GM21526 (cell line): ENCODE measurements around the gene ACADSB.
A peak's percentile ranks its signal among the peaks of the same experiment; 100 is the strongest.

Source experiments
- ATAC-seq: cut with Tn5 transposase; IDR thresholded peaks from one replicate; pipeline ENCODE4 v1.9.1; 2021; ENCODE audit warnings: moderate library complexity; ENCODE audit not compliant: unreplicated experiment, low FRiP score

The ACADSB gene

DNA sequence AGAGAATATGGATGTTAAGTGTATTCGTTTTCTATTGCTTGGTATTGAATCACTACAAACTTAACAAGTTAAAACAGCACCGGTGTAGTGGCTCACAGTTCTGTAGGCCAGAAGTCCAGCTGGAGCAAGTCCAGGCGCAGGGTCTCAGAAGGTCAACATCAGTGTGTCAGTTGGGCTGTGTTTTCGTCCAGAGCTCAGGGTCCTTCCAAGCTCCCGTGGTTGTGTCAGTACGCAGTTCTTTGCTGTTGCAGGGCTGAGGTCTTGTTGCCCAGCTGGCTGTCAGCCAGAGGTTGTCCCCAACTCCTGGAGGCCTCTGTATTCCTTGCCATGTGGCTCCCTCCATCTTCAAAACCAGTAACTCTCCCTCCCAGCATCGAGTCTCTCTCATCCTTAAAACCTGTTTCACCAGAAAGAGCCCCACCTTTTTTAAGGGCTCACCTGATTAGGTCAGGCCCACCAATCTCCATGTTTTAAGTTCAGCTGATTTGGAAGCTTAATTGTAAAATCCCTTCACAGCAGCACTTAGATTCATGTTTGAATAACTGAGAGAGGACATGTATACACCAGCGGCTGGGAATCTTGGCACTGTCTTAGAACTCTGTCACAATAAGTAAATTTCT, 26.8 kb downstream of the ACADSB start:
- ATAC-seq: no peak

DNA sequence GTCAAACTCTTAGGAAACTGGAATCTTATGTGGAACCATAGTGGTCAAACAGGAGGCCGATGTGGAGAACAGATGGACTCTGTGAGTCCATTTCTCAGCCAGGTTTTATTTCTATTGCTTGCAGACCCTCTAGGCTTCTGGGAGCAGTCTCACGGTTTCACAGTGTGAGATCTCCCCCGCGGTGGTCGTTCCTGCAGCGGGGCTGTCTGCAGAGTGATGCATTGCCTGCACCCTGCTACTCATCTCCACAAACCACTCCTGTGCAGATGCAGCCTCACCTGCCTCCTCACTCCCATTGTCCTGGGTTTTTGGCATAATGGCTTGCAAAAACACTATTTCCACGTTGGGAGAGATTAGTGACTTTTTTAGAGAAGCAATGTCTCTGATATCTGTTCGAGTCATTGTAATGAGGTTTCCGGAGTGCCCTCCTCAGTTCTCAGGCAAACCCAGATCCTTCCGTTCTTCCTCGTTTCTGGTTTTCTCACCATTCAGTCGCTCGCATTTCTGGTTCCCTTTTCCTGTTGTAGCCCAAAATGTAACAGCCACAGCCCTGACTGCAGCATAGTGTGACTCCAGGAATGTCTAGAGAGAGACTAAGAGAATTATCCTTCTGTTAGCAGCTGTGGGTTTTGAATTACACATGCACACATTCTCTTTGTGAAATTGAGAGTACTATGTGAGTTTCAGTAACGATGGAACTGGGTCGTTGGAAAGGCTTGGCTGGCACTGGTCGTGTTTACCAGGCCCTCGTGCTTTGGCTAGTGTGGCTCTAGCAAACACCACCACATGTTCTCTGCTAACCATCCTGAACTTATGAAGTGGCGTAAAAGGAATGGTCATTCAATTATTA, 30.2 kb downstream of the ACADSB start:
- no peak for ATAC-seq

DNA sequence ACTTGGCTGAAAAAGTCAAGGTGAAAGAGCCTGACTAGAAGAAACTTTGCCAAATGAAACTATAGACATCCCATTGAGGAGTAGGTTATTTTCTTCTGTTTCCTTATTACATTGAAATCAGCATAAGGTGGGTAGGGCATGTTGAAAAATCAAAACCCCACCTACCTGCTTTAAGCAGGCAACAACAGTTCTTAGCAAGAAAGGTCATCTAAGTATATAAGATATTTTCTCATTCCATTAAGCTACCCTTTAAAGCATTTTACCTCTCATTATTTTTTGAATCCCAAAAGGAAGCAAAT, 30.8 kb downstream of the ACADSB start:
- ATAC-seq: no peak

DNA sequence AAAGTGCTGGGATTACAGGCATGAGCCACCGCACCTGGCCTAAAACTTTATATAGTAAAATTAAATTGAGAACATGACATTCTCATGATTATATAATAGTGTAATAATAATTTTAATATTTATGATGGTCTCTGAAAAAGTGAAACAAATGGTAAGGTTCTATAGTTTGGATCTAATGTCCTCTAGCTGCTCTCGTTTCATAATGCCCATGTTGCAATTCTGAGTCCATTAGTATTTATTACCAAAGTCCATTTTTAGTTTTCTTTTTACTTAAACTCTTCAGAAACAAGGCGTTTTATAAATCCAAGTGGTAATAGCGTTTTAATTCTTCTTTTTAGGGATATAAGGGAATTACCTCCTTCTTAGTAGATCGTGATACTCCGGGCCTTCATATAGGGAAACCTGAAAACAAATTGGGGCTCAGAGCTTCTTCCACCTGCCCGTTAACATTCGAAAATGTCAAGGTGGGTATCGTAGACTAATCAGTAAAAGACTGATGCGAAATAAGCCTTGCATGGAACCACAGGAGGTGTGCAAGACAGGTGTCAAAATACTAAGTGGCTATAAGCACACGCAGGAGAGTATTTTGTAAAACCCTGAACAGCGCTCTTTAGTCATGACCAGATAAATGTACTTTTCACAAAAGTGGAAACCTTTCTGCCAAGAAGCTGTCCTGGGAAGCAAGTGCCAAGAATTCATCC, 34.1 kb downstream of the ACADSB start:
- no peak for ATAC-seq

DNA sequence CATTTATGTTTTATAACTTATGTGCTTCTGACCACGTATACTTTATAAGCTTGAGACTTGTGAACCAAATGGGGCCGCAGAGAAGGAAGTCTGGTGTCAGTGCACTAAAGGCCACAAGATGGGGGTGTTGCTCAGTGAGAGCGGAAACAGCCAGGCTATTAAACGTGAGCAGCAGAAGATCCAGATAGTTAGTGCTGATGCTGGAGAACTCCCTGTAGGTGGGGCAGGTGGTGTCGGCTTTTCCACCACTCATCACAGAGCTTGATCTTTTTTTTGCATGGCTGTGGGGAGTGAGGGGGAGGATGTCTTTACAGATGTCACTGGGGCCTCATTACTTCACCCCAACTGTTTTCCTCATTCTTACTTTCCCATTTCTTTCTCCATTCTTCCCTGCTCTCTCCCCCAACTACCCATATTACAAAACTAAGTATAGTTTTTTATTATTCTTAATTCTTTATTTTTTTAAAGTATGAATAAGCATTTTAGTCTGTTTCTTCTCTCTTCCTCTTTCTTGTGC, 34.7 kb downstream of the ACADSB start:
- peak; percentile 82 for ATAC-seq

DNA sequence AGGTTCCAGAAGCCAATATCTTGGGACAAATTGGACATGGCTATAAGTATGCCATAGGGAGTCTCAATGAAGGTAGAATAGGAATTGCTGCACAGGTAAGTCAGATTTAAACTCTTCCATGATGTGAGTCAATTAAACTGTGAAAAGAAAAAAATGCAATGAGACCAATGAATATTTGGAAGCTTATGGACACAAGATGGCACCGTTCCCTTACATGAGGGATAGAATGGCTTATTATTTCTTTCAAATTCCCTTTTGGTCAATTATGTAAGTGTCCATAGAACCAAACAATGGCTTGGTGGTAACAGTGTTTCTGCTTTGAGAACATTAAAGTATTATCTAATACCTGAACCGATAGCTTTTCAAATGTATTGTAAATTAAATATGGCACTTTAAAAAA, 35.6 kb downstream of the ACADSB start:
- no peak for ATAC-seq

DNA sequence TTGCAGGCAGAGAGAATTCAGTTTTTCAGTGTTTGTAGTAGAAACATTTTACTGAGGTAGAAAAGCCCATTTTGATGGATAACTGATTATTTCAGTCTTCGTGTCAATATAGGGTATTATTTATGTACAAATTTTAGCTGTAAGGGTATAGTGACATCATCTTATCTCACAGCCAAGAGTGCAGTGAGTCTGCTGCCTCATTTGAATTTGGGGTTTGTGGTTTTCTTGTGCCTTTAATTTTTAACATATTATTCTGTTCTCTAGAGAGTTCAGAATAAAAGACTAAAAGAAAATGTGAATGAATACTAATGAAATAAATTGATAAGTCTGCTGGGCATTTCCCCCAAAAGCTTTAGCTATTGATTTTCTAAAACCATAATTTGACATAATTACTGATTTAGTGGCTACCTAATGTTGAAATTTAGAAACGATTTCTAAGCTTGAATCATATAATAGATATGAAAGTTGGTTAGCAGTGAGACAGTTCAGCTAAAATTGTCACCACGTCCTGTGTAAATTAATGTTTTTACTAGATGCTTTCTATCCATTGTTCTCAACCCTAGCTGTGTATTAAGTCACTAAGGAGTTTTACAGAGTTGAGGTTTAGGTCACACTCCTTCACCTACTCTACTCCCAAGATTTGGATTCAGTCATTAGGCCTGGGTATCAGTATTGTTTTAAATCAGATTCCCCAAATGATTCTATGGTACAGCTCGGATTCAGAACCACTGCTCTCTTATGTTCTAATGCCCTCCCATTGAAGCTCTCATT, 37.3 kb downstream of the ACADSB start:
- no peak for ATAC-seq

DNA sequence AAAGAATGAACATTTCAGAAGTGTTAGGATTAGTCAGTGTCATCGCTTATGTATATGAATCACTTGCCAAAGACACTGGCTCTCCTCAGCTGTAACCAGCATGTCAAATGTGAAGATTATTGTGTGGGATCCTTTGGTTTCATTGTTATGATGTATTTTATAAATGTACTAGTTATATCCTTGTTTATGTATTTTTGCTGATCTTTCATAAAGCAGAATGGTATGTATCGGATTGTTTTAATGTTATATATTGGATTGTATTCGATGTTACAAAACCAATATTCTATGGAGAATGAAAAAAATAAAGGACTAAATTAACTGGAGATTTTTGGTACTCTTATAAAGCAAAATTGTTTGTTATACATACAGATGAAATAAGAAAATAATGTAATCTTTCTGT, 49.2 kb downstream of the ACADSB start:
- ATAC-seq: no peak

DNA sequence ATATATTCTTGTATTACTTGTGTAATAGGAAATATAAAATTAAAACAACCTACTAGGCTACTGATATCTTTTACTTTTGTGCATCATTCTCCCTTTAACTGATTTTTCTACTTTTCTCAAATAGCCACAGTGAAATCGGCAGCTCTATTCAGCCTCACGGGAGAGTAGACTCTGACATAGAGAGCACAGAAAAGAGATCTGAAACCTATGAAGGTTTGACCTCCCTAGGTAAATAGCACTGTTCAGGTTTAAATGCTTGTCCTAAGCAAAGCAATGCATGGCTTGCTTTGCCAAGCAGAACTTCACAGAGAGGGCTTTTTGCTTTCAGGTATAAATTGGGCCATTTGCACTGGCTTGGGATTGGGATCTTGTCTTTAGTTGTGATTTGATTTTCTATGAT, 53.1 kb downstream of the ACADSB start:
- ATAC-seq: no peak

DNA sequence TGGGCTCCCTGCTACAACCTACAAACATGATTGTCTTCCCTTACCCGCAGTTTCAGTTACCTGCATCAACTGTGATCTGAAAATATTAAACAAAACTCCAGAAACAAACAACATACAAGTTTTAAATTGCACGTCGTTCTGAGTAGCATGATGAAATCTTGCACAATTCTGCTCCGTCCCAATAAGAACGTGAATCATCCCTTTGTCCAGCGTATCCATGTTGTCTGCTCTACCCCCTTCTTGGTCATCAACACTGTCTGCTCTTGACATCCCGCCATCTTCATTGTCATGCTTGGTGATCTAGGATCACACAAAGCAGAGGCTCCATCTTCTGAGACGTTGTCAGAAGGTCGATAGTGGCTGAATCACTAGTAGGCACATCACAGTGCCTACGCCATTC, 53.9 kb downstream of the ACADSB start:
- no peak for ATAC-seq

DNA sequence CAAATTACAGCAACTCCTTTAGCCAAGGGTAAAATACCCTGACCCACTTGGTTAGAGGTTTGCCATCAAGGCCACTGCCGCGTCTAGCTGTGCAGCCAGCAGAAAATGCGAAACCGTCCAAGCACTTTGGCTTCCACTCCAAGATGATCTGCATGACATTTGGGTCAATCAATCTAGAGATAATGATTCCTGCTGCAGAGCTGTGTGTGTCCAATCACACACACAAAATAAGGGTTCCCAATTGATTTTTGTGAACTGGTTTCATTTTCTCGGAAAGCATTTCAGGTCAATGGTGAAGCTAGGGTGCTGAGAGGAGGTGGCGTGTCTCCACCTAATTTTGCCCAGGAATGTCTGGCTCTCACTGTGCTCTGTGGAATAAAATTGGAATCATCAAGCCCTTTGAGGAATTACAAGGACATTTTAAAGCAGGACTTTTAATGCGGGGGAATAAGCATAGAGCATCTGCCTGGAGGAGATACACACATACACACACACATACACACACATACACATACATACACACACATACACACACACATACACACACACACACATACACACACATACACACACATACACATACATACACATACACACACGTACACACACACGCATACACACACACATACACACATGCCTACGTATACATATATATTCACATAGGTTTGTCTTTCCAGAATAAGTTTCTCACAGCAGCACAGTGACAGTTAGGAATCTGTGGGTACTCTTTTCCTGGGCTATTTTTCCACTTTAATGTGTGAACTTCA, 59.5 kb downstream of the ACADSB start:
- ATAC-seq: no peak

DNA sequence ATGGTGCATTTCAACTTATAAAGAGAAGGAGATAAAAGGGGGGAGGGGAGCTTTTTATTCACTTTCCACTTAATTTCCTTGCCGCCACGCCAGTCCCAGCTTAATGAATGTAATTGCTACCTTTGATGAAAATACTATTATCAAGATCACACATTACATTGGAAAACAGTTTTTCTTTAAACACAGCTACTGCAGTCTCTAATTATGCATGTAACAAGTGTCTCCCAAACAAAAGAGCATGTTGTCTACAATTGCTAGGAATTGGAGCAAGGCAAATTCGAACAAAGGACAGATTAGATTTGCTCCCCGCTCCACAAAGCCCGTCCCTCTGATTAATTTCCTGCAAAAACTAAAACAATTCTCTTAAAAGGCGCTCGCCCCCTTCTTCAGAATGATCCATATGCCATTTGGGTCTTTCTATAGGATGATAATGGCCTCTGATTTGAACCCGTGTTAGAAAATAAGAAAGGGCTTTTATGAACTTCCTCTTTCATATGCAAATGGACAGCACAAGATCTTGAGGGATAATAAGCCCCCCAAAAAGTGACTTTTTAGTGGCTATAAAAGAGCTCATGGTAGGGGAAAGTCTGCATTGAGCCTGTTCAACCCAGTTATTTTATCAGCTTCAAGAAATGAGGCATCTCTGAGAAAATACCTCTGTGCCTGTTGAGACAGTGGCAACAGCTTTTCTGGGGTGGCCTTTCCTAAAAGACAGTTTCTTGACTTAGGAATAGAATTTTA, 60.6 kb downstream of the ACADSB start:
- no peak for ATAC-seq

DNA sequence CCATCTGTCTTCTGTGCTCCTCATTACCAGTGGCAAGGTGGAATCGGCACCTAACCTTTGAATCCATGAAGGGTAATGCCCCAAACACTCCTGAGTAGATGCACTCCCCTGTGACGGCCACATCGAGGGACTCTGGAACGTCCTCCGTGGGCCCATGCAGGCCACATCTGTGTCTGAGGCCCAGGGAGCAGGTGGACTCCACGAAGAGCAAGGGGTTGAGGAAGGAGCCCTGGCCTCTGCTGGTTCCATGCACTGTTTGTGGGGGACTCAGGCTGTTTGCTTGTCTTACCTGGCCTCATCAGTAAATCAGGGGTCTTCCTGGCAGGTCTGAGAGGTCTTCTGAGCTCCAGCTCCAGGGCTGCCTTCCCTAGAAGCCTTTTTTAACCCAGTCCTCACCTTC, 64.4 kb downstream of the ACADSB start:
- no peak for ATAC-seq

DNA sequence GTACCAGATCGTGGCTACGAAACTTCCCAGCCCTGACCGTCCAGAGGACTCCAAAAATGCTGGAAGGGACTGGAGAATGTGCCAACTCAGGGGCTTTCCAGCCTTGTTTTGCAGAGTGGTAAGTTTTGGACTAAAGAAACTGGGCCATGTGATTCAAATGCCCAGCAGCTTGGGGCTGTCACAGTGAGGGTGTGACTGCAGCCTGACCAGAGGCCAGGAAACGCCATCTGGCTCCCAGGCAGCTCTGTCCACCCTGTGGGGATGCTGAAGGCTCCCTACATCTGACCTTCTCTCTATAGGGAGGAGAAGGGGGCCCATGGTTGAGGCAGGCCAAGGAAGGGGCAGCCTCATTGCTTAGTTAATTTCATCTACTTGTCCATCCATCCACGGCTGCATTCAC, 65.4 kb downstream of the ACADSB start:
- ATAC-seq: no peak

DNA sequence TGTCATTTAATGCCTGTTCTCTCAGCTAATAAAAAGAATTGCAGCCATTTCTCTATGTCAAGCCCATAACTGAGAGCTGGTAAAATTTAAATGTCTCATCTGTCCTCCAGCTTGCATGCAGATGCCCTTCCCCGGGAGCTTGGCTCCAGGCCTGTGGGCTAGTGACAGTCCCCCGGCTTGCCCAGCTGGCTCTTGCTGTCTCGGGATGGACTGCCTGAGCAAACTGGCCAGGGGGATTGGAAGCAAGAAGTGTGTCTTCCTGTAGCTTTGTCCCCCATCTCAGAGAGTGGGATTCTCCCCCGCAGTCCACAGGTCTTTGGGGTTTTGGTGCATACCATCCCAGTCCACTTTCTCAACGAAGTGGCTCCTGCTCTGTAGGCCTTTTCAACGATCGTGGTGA, 73.1 kb downstream of the ACADSB start:
- ATAC-seq: no peak

DNA sequence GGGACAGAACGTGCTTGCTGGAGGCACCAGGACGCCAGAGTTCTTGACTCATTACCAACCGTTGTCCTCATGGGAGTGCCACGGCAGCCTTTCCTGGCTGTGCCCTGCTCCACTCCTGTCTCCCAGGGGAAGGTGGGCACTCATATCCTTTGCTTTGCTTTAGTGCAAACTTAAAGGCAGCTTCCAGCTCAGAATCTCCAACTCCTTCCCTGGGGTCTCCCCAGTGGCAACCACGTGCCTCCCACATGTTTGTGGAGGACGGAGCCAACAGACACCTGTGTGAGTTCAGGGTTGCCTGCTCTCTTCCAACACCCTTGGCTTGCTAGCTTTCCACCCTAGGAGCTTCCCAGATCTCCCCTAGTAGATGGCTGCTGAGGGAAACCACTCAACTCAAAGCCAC, 75.0 kb downstream of the ACADSB start:
- no peak for ATAC-seq

DNA sequence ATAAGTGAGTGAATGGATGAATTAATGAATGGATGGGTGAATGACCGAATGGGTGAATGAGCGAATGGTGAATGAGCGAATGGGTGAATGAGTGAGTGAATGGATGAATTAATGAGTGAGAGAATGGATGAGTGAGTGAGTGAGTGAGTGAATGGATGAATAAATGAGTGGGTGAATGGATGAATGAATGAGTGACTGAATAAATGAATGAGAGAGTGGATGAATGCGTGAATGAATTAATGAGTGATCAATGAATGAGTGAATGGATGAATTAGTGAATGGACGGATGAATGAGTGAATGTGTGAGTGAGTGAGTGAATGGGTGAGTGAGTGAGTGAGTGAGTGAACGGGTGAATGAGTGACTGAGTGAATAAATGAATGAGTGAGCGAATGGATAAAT, 77.5 kb downstream of the ACADSB start:
- no peak for ATAC-seq

DNA sequence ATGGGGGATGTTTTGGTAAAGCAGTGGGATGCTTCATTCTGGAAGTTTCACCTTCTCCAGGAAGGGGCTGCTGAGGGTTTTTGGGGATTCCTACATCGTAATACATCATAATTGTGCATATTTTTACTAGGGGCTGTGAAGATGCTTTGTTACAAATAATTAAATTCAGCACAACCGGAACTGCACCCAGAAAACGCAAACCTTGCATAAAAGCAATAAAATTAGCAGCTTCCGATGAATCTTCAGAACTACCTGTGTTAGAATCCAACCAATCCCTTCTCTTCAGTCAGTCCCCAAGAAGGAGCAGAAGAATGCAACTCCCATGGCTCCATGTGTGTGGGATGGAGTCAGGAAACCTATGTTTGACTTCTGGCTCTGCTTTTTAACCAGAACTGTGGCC, 78.5 kb downstream of the ACADSB start:
- no peak for ATAC-seq

DNA sequence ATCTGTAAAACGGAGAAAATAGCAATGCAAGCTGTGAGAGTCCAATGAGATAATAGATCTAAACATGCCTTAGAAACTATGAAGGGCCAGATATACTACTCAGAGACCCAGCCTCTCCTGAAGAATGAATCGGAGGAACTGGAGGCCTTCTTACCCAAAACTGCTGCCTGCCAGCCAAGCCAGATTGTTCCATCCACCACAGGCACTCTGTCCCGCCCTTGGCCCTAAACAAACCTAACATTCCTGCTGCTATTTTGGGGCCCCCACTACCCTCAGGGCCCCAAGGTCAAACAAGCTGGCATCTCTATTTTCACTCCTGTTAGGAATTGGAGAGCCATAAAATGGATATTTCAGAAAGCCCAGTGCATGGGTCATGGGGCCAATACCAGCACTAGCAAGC, 79.0 kb downstream of the ACADSB start:
- no peak for ATAC-seq
